GM18873 (cell line): ENCODE measurements around the gene STK32A.
A peak's percentile ranks its signal among the peaks of the same experiment; 100 is the strongest.
"Not testable (repeated sequence)": the region's sequence is repeated elsewhere in the genome, so short reads cannot be mapped to it uniquely, and the experiment has no call there.

Experiments used
- ATAC-seq: cut with Tn5 transposase; IDR thresholded peaks from one replicate; pipeline ENCODE4 v1.9.1; 2021; ENCODE audit warnings: mild to moderate bottlenecking, moderate library complexity, moderate number of reproducible peaks; ENCODE audit not compliant: unreplicated experiment, low FRiP score

Gene STK32A

DNA sequence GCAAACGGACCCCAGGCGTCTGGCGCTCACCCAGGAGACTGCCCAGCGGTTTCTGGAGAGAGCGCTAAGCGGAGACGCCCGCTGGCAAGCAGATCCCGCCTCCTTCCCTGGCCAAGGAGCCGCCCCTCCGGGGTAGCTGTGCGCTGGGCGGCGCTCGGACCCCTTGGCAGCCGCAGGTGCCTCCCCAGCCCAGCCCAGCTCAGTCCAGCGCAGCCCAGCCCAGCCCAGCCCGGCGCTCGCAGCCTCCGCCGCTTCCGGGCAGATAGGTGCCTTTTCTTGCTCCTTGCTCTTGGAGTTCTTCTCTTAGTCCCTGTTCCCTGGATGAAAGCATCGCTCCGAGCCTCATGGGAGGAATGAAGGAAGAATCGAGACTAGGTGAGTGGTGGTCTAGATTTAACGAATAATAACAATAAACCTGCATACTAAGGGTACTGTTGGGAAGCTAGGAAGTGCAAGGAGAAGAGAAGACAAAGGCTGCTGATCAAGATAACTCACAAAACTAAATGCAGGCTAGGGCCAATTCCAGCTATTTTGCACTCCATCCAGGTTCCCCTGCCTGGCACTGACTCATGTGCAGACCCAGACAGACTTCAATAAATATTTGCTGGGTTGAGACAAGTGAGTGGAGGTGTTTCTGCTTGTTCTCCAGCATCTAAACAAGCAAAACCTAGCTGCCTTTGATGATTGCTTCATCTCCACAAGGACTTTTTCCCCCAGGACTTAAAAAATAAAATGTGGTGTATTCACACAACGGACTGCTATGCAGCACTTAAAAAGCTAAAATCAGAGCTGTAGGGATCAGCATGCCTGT, at the start of gene STK32A:
Gene STK32A, plus strand, starts transcription at position 202 of the 811 bp plus-strand sequence. CDS start 4,609 bp downstream, outside the sequence.
- no peak for ATAC-seq

- no peak for ATAC-seq
Observed at GRCh38 chr5:147187099-147187540, 47.7 kb upstream of the STK32A start.

DNA sequence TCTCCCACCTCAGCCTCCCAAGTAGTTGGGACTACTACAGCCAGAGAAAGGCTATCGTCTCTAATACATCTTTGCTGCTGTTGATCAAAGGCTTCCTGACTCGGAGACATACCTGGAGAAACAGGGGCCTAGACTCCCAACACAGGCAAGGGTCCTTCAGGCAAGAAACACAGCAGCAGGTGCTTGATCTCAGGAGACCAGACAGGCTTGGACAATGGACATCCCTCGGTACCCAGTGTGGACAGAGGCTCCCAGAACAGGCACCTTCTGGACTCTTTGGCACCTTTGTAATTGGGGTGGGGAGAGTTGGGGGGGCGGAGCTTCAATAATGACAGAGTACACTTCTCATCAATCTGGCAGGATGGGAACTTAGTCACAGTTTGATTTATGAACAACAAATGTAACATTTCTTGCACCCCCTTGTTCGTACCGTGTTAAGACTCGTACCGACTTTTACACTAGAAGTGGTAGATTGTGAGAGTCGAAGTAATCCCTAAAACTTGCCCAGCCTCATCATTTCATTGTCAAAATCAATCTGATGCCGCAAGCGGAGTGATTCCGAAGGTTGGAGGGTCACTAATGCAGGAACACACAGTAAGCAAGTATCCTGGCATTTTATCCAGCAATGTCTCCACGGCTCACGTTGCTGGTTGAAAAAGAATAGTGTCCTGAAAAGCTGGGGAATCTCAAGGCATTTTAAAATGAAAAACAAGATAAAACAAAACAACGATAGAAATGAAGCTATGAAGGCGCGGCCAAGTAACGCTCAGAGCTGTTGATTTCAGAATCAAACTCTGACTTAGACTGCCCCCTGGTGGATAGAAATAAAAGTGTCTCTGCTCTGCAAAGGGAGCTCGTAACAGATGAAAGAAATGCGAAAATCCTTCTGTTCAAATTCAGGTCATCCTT, 46.4 kb upstream of the STK32A start:
- ATAC-seq = peak; percentile 84

DNA sequence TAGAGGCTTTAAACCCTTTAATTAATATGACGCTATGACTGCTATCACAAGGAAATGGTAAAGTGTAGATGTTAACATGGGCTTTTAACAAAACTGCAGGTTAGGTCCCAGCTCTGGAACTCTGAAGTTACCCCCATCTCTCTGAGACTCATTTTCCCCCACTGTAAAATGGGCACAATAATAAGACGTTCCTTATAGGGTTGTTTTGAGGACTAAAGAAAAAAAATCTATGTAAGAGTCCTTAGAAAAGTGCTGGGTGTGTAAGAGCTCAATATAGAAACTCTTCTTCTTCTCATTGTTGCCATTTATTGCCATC, 45.8 kb upstream of the STK32A start:
- ATAC-seq = no peak

DNA sequence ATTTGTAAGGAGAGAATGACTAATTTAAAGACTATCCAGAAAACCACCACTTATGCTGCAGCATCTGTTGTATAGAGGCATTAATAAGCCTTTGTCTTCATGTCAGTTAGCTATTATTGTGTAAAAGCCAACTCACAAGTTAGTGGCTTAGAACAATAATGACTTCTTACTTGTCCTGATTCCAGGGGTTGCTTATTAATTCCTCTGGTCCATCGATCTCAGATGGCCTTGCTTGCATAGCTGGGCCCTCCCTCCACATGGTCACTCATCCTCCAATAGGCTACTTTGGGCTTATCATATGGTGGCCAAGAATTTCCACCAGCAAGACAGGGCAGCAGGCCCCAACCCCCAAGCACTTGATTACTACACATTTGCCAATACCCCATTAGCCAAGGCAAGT, 44.5 kb upstream of the STK32A start:
- no peak for ATAC-seq

- no peak for ATAC-seq
Observed at GRCh38 chr5:147193123-147193522, 41.7 kb upstream of the STK32A start.

GRCh38 chr5:147200004-147200403, 34.8 kb upstream of the STK32A start:
- ATAC-seq = no peak

DNA sequence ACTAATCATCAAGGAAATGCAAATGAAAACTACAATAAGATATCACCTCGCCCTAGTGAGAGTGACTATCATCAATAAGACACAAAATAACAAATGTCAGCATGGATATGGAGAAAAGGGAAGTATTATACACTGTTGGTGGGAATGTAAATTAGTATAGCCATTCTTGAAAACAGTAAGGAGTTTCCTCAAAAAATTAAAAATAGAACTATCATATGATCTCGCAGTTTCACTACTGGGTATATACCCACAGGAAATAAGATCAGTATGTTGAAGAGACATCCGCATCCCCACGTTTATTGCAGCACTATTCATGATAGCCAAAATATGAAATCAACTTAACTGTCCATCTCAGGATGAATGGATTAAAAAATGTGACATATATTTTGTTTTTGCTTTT, 31.6 kb upstream of the STK32A start:
- no peak for ATAC-seq

- ATAC-seq = no peak
Observed at GRCh38 chr5:147204576-147204975, 30.2 kb upstream of the STK32A start.

- ATAC-seq = no peak
Observed at GRCh38 chr5:147208134-147208533, 26.7 kb upstream of the STK32A start.

GRCh38 chr5:147216552-147217154, 18.2 kb upstream of the STK32A start:
- no peak for ATAC-seq

DNA sequence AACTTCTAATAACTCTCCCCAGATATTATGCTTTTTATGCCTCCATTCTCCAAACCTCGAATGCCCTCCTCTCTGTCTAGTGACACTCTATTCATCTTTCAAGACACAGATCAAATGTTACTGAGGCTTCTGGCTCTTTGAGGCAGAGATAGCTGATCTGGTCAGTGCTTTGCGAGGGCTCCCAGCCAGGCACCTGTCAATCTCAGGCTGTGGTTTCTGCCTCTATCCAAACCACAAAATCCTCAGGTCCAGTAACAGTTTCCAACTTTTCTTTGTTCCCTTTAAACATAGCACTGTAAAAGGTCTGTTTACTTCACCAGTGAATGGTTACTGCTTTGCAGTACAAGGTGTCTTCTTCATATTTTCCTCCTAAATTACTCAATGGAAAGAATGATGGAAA, 11.5 kb upstream of the STK32A start:
- no peak for ATAC-seq

DNA sequence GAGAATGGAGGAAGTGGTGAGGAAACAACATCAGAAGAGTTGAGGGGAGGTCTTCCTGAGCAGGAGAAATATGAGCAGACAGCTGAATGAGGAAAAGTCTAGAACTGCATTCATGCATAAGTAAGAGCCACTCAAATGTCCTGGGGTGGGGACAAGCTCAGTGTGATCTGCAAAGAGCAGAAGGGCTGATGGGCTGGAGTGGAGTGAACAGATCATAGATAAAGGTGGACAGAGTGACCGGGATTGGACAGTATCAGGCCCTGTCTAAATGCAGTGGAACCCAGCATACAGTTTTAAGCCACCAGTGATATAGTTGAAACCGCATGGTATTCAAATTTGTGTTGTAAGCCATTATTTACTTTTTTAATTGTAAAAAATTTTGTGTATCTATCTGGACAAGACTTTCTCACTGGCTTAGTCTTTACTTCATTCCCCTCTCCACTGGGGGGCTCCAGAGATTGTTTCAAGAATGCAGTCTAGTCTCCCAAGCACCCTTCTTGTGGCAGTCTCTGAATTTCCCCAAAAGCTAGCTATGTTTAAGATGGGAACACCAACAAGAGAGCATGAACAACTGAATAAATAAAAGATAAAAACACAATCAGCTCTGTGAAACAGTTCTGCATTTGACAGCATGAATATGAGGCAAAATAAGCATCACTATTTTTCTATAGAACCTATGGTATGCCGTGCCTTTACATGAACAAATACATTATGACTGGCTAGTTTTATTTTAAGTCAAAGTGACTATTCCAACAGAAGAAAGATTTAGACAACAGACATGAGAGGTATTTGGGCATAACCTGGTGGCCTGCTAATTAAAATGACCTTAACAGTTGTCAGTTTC, 10.7 kb upstream of the STK32A start:
- ATAC-seq = no peak

- ATAC-seq = no peak
Observed at GRCh38 chr5:147225938-147226337, 8.9 kb upstream of the STK32A start.

GRCh38 chr5:147226512-147226911, 8.3 kb upstream of the STK32A start:
- ATAC-seq = no peak

GRCh38 chr5:147234239-147234824, 494 bp upstream of the STK32A start:
- ATAC-seq = no peak

- no peak for ATAC-seq
Observed at GRCh38 chr5:147240266-147240985, 5.6 kb downstream of the STK32A start.

DNA sequence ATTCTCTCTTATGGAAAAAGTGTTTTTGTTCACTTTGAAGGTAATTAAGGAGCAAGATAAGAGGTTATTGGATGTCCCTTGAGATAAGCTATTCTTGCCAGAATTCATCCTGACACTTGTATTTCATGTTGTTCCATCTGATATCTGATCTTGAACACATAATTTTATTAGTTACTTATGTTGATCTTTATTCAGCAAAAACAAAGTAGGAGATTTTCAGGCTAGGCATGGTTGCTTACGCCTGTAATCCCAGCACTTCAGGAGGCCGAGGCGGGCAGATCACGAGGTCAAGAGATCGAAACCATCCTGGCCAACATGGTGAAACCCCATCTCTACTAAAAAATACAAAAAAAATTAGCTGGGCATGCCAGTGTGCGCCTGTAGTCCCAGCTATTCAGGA, 8.4 kb downstream of the STK32A start:
- not testable (repeated sequence) for ATAC-seq
